HG02642 (cell line): ENCODE data around the gene MAML2.

Experiments
- ATAC-seq: cut with Tn5 transposase; IDR thresholded peaks from one replicate; pipeline ENCODE4 v1.9.1; 2021; ENCODE audit warnings: mild to moderate bottlenecking; ENCODE audit not compliant: unreplicated experiment, poor library complexity

Gene MAML2

DNA sequence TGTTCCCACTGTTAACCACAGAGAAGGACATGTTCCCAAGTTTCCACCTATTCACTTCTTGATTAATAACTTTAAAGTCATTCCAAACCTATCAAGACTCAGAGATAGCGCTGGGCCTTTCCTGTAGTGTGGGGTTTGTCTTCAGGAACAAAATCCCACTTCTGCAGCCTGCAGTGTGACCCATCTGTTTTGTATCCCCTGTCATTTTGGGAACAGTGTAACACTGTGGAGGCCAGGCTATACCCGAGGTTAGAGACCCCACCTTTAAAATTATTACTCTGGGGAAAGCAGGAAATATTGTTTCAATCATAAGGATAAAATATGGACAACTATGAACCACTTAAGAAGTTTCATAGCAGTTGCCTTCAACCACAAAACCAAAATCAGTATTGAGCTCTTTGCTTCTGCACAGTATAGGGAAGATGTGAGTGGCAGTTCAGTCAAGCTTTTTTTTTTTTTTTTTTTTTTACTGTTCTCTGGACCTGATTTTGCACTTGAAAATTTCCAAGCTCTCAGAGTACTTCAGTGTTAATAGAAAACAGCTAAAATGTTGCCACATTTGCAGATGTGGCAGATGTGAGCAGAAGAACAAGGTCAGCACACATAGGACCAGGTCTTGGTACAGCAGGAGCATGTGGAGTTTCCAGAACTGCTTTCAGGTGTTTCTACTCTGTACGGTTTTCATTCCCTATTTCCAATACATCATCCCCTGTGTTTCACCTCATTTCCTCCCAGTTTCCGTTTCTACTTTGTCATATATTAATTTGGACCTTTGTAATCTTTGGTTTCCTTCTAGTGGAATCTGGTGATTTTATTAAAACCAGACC is 121.5 kb downstream of the MAML2 start:
- ATAC-seq = no peak

DNA sequence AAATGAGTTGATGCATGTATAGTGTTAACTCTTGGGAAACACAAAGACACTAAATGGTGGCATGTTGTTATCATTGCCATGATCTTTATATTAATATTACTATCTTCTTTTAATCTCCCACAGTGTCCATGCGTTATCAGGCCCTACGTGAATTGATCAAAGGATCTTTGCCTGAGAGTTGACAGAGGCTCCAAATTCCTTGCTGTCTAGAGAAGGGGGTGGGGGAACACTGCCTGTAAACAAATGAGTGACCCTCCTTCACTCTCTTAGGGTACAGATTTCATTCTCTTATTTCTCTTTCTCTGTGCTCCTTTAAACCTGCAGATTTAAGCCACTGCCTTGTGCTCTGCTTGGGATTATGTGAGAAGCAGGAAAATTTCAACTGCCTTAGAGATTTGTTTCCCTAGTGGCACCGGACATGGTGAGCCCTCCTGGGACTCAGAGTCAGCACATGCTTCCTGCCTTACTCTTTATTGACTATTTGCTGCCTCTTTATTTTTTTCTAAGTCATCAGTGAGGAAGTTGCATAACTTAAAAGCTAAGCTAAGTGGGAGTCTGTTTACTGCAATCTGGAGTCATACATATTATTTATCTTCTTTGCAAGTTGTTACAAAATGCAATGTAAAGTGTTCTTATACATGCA is 122.9 kb downstream of the MAML2 start:
- no peak for ATAC-seq

DNA sequence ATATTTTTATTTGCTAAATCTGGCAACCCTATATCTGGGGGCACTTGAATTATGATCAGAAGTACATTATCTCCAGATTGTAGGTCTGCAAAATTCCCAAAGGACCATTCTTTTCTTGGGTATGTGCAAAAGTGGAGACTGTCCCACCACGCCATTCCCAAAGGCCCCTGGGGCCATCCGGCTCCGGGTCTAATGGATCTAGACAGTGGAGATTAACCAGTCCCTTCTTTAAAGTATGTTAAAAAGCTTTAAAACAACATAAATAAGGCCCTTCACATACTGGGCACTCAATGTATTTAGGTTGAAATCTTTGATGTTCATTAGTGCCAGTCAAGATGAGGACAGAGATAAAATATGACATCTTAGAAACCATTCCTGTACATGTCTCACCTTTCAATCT is 124.1 kb downstream of the MAML2 start:
- ATAC-seq = no peak

DNA sequence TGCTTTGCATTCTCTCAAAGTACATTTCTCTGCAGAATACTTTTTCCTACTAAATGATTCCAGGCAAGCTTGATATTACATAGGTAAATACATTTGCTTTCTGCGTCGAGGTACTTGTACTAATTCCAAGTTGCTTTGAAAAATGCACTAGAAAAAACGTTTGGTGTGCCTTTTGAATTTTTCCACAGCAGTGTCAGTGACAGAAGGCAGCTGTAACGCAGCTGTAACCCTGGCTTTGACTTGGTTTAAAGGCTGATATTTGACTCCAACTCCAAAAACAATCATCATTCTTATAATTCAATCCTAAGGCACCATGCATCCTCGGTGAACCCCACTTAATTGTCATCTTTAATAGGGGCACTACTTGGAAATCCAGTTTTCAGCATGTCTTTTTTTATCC is 125.0 kb downstream of the MAML2 start:
- no peak for ATAC-seq

DNA sequence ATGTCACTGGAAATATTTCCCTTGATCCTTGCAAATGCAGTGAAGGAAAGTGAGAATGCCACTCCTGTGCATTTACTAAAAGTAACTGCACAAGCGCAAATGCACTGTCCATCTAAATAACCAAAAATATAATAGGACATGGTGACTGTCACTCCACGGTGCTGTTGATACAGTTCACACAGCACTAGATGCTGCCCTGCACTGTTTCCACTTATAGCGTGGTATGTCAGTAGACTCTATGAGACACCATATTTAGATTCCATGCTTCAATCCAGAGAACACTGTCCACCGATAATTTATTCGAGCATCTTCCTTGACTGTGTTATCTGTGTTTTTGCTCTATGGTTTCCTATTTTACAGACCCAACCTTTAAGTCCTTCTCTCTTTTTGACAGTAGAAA is 125.8 kb downstream of the MAML2 start:
- no peak for ATAC-seq

DNA sequence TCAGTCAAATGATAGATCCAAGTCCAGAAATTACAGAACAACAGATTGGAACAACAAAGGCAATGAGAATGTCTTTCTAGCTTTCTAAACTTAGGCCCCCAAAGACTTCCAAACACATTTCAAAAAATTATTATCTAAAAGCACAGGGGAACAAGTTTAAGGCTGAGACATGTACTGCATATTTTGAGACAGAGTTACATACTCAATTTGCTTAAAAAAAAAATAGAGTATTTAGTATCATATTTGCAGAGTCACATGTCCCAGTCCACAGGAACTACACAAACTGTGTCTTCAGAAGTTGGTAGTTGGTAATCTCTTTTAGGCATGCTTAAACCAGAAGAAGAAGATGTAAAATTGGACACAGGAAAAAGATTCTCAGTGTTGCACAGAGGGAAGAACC is 127.2 kb downstream of the MAML2 start:
- no peak for ATAC-seq

DNA sequence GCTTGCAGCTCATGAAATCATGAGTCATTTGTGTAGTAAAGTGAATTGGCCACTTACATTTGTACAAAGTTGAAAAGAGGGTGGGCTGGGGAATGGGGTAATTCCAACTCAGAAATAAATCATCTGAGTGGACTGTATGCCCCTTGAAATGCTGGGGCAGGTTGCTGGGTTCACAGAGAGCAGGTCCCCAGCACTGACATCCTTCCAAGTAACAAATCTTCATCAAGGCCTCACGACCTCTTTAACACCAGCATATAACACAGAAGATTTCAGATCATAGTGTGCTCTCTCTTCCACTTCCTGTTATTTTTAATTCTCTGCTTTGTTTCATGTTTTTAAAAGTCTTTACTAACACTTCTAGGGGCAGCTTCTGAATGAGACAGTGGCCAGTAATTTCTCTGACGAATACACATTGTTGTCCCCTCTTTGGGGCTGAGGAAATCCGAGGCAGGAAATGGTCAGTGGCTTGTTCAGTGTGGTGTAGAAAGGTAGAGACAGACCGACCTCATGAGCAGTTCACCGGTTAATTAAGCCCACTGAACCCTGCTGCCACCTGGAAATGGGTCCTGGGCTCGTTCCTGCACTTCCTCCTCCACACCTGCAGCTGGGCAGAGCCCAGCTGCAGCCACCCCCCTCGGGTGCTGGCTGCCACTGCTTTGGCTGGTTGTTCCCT is 127.7 kb downstream of the MAML2 start:
- ATAC-seq = peak; percentile 78

DNA sequence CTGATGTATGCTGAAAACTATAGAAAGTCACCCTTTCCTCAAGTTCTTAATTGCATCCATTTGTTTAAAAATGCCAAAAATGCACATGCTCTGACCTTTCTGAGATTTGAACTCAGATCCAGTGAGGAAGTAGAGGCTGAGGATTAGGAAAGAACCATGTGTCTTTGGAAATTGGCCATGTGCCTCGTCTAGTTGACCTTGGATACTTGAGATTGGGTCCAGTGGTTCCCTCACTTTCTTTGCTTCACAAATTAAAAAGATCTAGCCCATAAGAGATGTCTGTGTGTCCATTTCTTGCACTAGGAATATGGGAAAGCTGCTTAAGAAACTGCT is 128.3 kb downstream of the MAML2 start:
- no peak for ATAC-seq

DNA sequence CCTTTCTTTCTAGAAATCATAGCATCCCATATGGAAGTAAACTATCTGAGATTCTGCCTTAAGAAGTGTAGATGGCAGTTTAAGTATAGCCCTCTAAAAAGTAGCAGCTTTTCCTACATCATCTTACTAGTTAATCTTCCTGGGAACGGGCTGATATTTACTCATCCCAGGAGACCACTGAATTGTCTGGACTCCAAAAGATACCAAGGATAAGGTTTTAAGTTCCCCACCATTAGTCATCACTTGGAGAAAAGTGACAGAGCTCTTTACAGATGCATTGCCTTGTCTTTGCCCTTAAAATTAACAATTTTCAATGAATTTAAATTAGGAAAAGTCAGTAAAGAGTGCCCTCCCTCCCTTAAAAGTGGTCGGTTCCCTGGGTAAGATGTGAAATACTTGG is 129.5 kb downstream of the MAML2 start:
- ATAC-seq = no peak

DNA sequence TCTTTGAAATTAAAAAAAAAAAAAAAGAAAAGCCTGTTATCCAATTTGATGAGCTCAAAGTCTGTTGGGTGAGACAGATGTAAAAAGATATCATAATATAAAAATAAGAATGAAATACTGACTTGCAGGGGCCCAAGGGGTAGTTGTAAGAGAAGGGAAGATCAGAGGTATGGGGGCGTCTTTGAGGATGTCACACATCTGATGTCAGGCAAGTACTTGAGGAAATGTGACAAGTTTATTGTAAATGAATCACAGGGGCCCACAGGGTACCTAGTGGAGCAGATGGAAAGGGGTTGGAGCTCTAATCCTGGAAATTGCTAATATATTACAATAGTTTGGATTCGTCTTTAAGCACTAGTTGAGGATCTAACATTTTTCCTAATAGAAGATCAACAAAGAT is 131.6 kb downstream of the MAML2 start:
- no peak for ATAC-seq

DNA sequence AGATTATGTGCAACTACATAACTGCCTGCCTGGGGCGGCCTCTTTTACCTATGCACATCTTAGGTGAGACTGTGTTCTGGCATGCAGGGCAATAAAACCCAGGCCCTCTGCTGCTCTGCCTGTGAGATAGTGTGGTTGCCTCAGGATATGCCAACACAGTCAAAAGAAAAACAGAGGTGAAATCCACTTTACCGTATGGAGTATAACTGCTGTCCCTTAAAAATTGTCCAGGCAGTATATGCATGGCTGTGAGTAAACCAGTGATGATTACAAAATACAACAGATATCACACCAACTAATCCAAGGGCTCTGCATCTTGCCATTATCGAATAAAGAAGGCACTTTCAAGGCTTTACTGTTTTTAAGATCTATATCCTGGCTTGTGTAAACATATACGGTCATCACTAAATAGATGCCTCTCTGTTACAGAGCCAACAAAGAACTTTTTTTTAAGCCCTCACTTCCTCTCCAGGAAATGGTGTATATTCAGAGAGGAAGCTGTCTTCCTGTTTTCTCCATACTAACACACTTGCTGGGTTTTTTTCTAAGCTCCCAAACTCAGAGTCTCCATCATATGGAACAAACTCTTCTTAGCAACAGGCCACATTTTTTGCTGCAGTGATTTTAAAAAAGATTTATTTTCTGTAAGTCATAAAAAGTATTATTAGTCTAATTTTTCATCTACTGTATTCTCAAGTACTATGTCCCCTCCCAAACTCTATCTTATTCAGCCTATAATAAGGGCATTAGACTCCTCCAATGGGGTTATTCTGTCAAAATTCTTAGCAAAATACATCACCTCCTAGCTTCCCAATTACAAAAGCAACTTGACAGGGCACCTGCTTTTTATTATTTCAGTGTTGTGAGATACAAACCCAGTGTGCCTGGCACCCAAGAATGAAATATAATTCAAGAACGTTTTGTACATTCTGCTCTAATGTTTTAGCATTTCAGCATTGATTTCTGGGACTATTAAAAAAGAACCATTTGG is 135.2 kb downstream of the MAML2 start:
- no peak for ATAC-seq

DNA sequence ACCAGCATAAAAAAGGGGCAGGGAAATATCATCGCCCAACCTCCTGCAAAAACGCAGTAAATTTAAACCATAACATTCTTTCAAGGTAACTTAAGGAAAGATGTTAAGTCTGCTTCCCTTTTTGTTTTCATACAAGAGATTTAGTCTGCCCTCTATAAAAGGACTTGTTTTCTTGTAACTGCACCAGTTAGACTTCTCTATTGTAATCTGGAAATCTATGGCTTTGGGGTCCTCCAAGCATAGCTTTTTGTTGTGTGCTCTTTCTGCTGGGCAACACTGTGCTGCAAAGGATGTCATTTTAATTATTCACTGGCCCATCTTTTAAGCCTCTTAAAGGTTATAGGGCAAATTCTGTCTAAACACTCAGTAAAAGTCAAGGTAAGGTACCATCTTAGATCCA is 136.0 kb downstream of the MAML2 start:
- no peak for ATAC-seq

DNA sequence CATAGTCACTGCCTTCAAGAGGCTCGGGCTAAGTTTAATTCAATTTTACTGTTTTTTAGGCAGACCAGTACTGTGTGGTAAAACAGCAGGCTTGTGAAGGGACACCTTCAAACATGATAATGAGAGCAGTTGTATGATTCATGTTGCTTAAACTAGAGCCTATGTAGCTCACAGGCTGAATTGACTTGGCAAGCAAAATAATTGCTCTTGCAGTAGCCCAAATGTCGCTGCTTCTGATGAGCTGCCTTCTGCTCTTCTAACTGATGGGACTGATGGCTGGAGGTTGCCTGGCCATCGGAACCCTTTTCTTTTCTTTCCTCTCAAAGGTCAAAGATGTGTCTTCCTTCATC is 137.6 kb downstream of the MAML2 start:
- no peak for ATAC-seq

DNA sequence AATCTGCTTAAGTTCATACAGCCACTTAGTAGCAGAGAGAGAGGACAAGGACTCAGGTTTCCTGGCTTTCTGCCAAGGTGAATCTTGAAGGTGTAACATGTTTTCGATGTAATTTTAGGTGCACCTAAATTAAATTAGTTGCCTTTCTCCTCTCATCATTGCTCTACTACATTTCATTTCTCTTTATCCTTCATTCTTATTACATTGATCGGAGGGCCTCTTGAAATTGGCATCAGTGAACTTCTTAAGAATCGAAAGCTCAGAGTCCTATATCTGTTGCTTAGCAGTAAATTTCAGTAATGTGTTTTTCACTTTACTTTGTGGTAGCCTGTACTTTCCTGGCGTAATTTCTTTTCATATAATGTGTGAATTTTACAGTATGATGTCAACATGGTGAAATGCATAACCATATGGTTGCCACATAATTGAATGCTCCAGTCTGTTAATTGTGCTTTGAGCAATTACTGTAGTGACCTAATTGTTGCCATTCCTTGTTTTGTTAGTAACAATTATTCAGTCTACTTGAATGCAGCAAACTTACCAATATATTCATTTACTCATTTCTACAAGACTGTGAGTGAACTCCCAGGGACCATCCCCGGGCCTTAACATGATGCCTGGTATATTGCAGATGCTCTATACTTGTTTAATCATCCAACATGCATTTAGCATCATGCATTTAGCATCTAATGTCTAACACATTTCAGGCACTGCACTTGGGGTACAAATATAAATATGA is 138.1 kb downstream of the MAML2 start:
- ATAC-seq = no peak

DNA sequence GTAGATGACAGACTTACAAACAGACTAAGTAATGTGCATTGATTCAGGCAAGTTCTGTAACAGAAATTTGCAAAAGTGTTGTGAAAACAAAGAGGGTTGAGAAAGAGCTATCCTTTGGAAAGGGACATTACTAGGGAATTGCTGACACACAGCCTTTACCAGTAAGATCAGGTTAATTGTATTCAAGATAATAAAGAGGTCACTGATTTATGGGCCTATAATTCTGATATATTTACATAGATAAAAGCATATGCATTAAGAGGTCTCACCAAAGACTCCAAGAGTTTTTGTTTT is 138.7 kb downstream of the MAML2 start:
- ATAC-seq = no peak

DNA sequence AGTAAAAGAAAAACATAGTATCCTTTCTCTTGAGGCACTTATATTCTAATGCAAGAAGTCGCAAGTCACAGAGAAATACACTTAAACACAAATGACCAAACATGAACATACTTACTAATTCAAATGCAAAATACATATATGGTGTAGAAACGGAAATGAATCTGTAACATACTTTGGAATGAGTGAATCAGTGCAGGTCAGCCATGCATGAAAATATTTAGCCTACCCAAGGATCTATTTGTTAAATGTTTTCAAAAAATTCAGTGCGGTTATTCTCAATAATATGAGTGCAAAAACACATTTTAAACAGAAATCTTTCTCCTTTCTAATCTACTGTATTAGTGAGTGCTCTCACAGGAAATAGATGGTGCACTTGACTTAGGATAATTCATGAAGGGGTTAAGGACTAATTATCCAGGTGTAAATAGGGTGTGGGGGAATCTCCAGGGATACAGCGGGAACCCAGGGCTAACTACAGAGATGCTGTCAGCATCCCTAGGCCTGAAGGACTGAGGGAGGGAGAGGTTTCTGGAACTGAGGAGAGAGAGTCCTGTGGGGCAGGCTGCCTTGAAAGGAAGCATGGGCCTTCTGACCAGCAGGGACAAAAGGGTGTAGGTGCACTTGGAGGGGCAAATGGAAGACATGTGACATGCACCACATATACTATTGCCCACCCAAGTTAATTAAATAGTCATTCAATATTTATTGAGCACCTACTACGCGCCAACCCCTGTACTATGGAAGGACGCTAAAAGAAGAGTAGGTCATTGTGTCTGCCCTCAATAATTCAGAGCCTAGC is 139.2 kb downstream of the MAML2 start:
- no peak for ATAC-seq

DNA sequence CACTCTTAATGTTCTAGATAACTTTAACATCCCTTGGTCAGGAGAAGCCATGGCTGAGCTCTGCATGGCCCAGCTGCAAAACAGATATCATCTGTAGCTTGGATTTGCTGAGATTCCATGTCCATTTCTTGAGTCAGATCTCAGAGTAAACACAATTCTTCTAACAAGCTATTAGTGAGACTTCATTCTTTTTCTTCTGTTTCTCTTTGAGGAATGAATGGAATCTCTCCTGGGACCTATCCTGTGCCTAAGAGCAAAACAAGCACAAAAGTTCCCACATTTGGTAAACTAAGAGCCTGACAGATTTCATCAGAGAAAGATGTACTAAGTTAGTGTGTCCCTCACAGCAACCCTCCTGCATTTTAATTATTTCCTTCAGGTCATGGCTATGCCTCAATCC is 142.8 kb downstream of the MAML2 start:
- no peak for ATAC-seq

DNA sequence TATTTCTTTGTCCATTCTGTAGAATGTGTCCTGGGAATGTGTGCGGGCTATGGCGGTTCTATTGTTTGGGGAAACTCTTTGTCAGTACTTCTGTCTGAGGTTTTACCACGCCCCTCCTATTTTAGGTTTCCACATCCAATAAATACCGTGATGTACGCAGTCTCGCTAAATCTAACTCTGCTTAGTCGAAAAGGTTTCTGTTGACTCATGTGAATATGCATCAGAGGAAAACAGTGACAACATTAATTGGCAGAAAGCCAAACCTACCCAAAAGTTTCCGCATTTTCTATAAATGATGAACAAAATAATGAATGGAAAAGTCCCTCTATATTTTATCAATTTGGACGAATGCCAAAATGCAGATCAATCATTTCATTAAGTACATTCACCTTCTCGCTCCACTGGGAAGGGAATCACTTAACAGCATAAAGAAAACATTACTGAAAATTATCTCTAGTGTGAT is 143.4 kb downstream of the MAML2 start:
- no peak for ATAC-seq
